B cell (primary cell): ENCODE data around the gene TRPM8. TPM values are rescaled to one million over a fixed set of nuclear protein-coding genes. Genes with fewer than 3 reads are reported as not detected.
"Not testable (repeated sequence)": the region's sequence is repeated elsewhere in the genome, so short reads cannot be mapped to it uniquely, and the experiment has no call there.

ENCODE experiments used
- ATAC-seq: fragments of 200-7000 bp; cut with Tn5 transposase; one replicate; pipeline ENCODE4 v1.10.0; 2021; ENCODE audit warnings: low read depth, mild to moderate bottlenecking, moderate number of reproducible peaks, moderate library complexity
- CTCF ChIA-PET: fragments of 350-600 bp; sonication (Branson Sonifier 250); formaldehyde crosslinking; loops from one replicate; lab custom pipeline; 2021; ENCODE audit warnings: antibody characterized with exemption, inconsistent platforms; lab: Charles Lee
- POLR2A ChIA-PET: fragments of 350-600 bp; sonication (Branson Sonifier 250); formaldehyde crosslinking; loops from one replicate; lab custom pipeline; 2021; ENCODE audit warnings: antibody characterized with exemption; lab: Charles Lee
- DNase-seq: peaks from one replicate; pipeline ENCODE4 v3.0.0; 2013
- H2AFZ ChIP-seq: 2 replicates; pipeline ENCODE4 v1.6.1; 2012; ENCODE audit warnings: mild to moderate bottlenecking, low read depth, low read length; ENCODE audit not compliant: insufficient read depth, poor library complexity, severe bottlenecking
- H3K27ac ChIP-seq, 2 donors: 1 replicate in 1 of 2; 2 replicates in 1 of 2; pipeline ENCODE4 v1.5.1; 2012 to 2013; ENCODE audit warnings: low read length in 2 of 2, mild to moderate bottlenecking in 2 of 2, moderate library complexity in 1 of 2
- H3K27me3 ChIP-seq, 4 experiments: fragments of 200-600 bp in 1 of 4; sonication (generic) in 1 of 4; replicated peaks in 1 of 4; 1 replicate in 2 of 4; 2 replicates in 2 of 4; pipeline versions ENCODE4 v1.6.1 to v1.7.0; 2013 to 2016; ENCODE audit warnings: low read length in 3 of 4, mild to moderate bottlenecking in 2 of 4, mixed read lengths in 1 of 4, moderate library complexity in 1 of 4; ENCODE audit not compliant: insufficient read depth in 4 of 4, control insufficient read depth in 3 of 4; ENCODE audit errors: control extremely low read depth in 1 of 4
- H3K36me3 ChIP-seq, 2 experiments: replicated peaks in 1 of 2; 1 replicate in 1 of 2; 2 replicates in 1 of 2; pipeline versions ENCODE4 v1.6.1 to v1.7.1; 2013; ENCODE audit warnings: low read length in 1 of 2; ENCODE audit not compliant: insufficient read depth in 2 of 2, control insufficient read depth in 1 of 2; ENCODE audit errors: control extremely low read depth in 1 of 2, extremely low read depth in 1 of 2
- H3K4me1 ChIP-seq, 2 donors: fragments of 200-600 bp in 1 of 2; sonication (generic) in 1 of 2; 1 replicate in 1 of 2; 2 replicates in 1 of 2; pipeline versions ENCODE4 v1.5.1 to v1.6.1; 2013 to 2017; ENCODE audit warnings: low read length in 2 of 2; ENCODE audit not compliant: control insufficient read depth in 2 of 2, insufficient read depth in 2 of 2
- H3K4me2 ChIP-seq: replicated peaks from 2 replicates; pipeline ENCODE3; 2012; ENCODE audit warnings: mild to moderate bottlenecking, low read depth, low read length; ENCODE audit not compliant: poor library complexity, severe bottlenecking
- H3K4me3 ChIP-seq, 5 experiments: fragments of 200-600 bp in 1 of 5; sonication (generic) in 1 of 5; 1 replicate in 3 of 5; 2 replicates in 2 of 5; pipeline versions ENCODE4 v1.5.1 to v1.7.0; 2011 to 2016; ENCODE audit warnings: low read length in 4 of 5, mild to moderate bottlenecking in 4 of 5, low read depth in 2 of 5, control low read depth in 1 of 5, moderate library complexity in 1 of 5; ENCODE audit not compliant: insufficient read depth in 1 of 5; ENCODE audit errors: control extremely low read depth in 1 of 5, extremely low read depth in 1 of 5
- H3K79me2 ChIP-seq: fragments of 200-600 bp; sonication (generic); one replicate; pipeline ENCODE4 v1.6.0; 2016; ENCODE audit warnings: low read length; ENCODE audit not compliant: control insufficient read depth, insufficient read depth
- H3K9ac ChIP-seq: fragments of 200-600 bp; sonication (generic); 2 replicates; pipeline ENCODE4 v1.6.1; 2017; ENCODE audit warnings: mild to moderate bottlenecking, low read length, moderate library complexity
- H3K9me3 ChIP-seq, 3 donors: one replicate each; pipeline versions ENCODE4 v1.6.1 to v1.7.1; 2013; ENCODE audit warnings: low read length in 2 of 3; ENCODE audit not compliant: control insufficient read depth in 2 of 3, insufficient read depth in 1 of 3; ENCODE audit errors: control extremely low read depth in 1 of 3
- H4K20me1 ChIP-seq: 2 replicates; pipeline ENCODE4 v1.6.0; 2012; ENCODE audit warnings: mild to moderate bottlenecking, low read length; ENCODE audit not compliant: insufficient read depth, control insufficient read depth, poor library complexity, severe bottlenecking
- H3K27ac Mint-ChIP-seq: one replicate; pipeline ENCODE4 v1.8.0; 2021; ENCODE audit warnings: mixed read lengths
- H3K27me3 Mint-ChIP-seq: one replicate; pipeline ENCODE4 v1.8.0; 2021; ENCODE audit warnings: mixed read lengths
- H3K4me1 Mint-ChIP-seq: one replicate; pipeline ENCODE4 v1.8.0; 2021; ENCODE audit warnings: mixed read lengths
- H3K4me3 Mint-ChIP-seq: one replicate; pipeline ENCODE4 v1.8.0; 2021; ENCODE audit warnings: mixed read lengths
- H3K9me3 Mint-ChIP-seq: one replicate; pipeline ENCODE4 v1.8.0; 2022; ENCODE audit warnings: mixed read lengths; ENCODE audit not compliant: insufficient read depth
- EZH2 ChIP-seq: IDR thresholded peaks from 2 replicates; pipeline ENCODE4 v1.6.1; 2012; ENCODE audit warnings: borderline replicate concordance, low read depth, mild to moderate bottlenecking, moderate library complexity, low read length; ENCODE audit not compliant: insufficient read depth, poor library complexity, severe bottlenecking
- WGBS: methylation state at CpG from one replicate; pipeline ENCODE4 v1.1.5; 2013; ENCODE audit warnings: missing lambda C conversion rate; ENCODE audit not compliant: insufficient coverage; 5-methylcytosine and 5-hydroxymethylcytosine counted together
- intact Hi-C: fragments of 100-400 bp; cut with micrococcal nuclease; formaldehyde crosslinking; loops from one replicate; pipeline ENCODE4 v1.10.0; 2022
- polyA plus RNA-seq: library from polyadenylated mRNA; depleted of rRNA; stranded (reverse); fragments of >200 nt; gene quantifications from 2 replicates; pipeline ENCODE4 v1.2.3, GENCODE V29; 2012
- total RNA-seq, 2 donors: library from RNA; stranded (reverse); fragments of 120-200 nt in 1 of 2; gene quantifications; 1 replicate in 1 of 2; 2 replicates in 1 of 2; pipeline versions ENCODE4 v1.2.3 to v1.2.4, GENCODE V29; 2013 to 2022
- TF ChIP-seq, protein P1 (sequence below): fragments of 200-600 bp; IDR thresholded peaks from one replicate; pipeline ENCODE4 v1.8.0; 2022; ENCODE audit warnings: antibody characterized with exemption, mild to moderate bottlenecking

TRPM8 gene
- total and polyA plus RNA-seq, 2 donors (not counting 1 experiment from before 2014, with no cell fraction given) = not detected

DNA sequence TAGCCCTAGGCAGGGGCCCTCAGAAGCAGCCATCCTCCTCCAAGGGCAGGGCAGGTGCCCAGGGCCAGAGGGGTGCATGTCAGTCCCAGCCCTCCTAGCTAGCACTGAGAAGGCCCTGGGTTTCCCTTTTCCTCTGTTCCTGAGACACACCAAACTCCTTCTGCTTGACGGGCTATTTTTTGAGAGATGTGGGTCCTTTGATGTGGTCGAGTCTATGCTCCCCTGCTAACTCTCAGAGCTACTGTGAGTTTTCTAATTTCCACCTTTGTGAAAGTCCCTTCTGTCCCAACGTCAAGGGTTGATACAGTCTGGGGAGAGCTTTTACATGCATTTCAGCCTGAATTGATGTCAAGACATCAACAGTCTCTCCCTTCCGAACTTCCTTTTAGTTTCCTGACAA, 51.4 kb downstream of the TRPM8 start:
- 50% methylated on average over 1 of the region's 4 CpGs for WGBS
- no peak overlapping the region for H3K4me3 Mint-ChIP-seq
- DNase-seq = no peak

DNA sequence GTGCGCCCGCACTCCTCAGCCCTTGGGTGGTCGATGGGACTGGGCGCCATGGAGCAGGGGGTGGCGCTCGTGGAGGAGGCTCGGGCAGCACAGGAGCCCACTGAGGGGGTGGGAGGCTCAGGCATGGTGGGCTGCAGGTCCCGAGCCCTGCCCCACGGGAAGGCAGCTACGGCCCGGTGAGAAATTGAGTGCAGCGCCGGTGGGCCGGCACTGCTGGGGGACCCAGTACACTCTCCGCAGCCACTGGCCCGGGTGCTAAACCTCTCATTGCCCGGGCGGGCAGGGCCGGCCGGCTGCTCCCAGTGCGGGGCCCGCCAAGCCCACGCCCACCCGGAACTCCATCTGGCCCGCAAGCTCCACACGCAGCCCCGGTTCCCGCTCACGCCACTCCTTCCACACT, 55.3 kb downstream of the TRPM8 start:
- DNase-seq, H3K9me3 Mint-ChIP-seq, H3K4me1 ChIP-seq, H3K27ac ChIP-seq, H3K9me3 ChIP-seq, H4K20me1 ChIP-seq, ATAC-seq, H3K4me3 Mint-ChIP-seq, H3K27me3 ChIP-seq, H2AFZ ChIP-seq, H3K4me1 Mint-ChIP-seq, POLR2A ChIA-PET, H3K79me2 ChIP-seq, H3K36me3 ChIP-seq, H3K4me2 ChIP-seq, H3K9ac ChIP-seq, H3K4me3 ChIP-seq, H3K27ac Mint-ChIP-seq, CTCF ChIA-PET, intact Hi-C loops: not testable (repeated sequence)
- WGBS = 95% methylated on average over 23 of the region's 29 CpGs
- H3K27me3 Mint-ChIP-seq = peaks cover 48% of the 10 kb centered on the region

More for the DNA sequence above, 51.4 kb downstream of the TRPM8 start:
- no peaks in the 10 kb centered on the region for H4K20me1 ChIP-seq
- no peak overlapping the region for H3K9ac ChIP-seq
- intact Hi-C loops = no loop called here
- ChIA-PET POLR2A (no interaction called here), CTCF (interaction anchor here (1.6 kb wide), 1 partner anchor 167 kb away, joined by 4 read pairs; no protein-coding TSS in a partner anchor)
- H3K4me3 ChIP-seq = no peak overlapping the region
- ATAC-seq = no peak
- no peaks in the 10 kb centered on the region for H3K79me2 ChIP-seq
- H3K4me2 ChIP-seq = no peak overlapping the region
- no peaks in the 10 kb centered on the region for H3K4me1 ChIP-seq
- H3K27me3 ChIP-seq = no peaks in the 10 kb centered on the region
- no peaks in the 10 kb centered on the region for H3K4me1 Mint-ChIP-seq
- H3K27ac ChIP-seq = no peak overlapping the region
- no peaks in the 10 kb centered on the region for H3K36me3 ChIP-seq
- no peak overlapping the region for H2AFZ ChIP-seq
- H3K9me3 Mint-ChIP-seq = no peaks in the 10 kb centered on the region
- no peak overlapping the region for H3K27ac Mint-ChIP-seq
- no peak for TF ChIP-seq EZH2
- TF ChIP-seq, protein P1, sequence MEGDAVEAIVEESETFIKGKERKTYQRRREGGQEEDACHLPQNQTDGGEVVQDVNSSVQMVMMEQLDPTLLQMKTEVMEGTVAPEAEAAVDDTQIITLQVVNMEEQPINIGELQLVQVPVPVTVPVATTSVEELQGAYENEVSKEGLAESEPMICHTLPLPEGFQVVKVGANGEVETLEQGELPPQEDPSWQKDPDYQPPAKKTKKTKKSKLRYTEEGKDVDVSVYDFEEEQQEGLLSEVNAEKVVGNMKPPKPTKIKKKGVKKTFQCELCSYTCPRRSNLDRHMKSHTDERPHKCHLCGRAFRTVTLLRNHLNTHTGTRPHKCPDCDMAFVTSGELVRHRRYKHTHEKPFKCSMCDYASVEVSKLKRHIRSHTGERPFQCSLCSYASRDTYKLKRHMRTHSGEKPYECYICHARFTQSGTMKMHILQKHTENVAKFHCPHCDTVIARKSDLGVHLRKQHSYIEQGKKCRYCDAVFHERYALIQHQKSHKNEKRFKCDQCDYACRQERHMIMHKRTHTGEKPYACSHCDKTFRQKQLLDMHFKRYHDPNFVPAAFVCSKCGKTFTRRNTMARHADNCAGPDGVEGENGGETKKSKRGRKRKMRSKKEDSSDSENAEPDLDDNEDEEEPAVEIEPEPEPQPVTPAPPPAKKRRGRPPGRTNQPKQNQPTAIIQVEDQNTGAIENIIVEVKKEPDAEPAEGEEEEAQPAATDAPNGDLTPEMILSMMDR = no peak
- peaks cover 23% of the 10 kb centered on the region for H3K27me3 Mint-ChIP-seq
- H3K9me3 ChIP-seq = no peaks in the 10 kb centered on the region
